Stimulated activated CD4-positive, alpha-beta T cell treated with anti-CD3 and anti-CD28 coated beads, Interleukin-15, amount 100 ng/mL, for 48 hours (primary cell): ENCODE data around the gene MB.

Experiments
- DNase-seq, 2 donors: peaks; one replicate each; pipeline ENCODE4 v3.0.0-alpha.2; 2020; ENCODE audit warnings: low read depth in 2 of 2

MB gene

DNA sequence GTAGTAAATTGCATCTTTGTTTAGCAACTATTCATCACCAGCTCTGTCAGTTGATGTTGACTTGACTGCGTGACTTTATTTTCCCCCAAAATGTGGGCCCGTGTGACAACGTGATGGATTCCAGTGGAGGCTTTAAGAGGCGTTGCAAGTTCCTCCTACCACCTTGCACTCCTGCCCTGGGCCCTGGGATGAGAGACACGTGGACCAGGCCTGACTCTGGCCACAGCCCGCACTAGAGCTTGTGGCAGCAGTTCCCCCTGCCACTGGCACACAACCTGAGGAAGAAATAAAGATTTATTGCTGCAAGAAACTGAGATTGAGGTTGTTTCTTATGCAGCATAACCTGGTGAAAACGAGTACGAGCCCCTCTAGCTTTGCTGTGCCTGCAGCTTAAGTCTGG lies 44.6 kb downstream of the MB start:
- DNase-seq, result no peak

DNA sequence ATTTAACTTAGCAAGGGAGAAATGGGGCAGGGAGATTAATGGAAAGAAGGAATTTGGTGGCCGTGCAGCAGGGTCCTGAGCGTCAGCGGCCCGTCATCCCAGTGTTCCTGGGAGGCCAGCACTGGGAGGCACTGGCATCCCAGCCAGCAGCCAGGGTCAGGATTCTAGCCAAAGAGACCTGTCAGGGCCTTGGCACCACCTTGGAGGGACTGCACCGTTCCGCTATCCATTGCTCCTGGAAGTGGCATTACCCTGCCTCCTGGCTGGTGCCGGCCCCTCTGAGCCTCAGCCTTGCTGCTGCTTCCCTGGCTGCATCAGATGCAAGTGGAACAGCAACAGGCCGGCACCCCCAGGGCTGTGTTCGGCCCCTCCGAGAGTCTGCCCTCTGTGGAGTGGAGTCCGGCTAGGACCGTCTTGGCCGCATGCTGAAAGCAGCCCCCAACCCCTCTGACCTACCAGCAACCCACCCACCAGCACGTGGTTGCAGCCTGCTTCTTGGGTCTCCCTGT lies 46.4 kb downstream of the MB start:
- DNase-seq, result no peak

DNA sequence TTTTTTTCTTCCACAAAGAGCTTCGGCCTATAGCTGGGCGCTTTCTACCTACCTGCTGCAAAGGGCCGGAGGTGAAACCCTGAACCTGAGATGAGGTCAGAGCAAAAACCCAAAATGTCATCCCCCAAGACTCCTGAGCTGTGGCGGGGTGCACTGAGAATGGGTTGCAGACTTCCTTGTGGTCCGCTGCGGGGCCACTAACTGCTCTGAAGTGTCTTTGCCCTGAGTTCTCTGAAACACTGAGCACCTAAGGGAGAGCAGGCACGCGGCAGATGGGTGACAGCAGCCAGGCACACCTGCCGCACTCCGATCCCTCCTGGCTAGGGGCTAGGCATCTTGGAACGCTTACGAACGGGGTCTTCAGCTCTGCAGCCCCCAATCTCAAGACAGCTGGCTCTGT lies 47.2 kb downstream of the MB start:
- DNase-seq, result no peak

DNA sequence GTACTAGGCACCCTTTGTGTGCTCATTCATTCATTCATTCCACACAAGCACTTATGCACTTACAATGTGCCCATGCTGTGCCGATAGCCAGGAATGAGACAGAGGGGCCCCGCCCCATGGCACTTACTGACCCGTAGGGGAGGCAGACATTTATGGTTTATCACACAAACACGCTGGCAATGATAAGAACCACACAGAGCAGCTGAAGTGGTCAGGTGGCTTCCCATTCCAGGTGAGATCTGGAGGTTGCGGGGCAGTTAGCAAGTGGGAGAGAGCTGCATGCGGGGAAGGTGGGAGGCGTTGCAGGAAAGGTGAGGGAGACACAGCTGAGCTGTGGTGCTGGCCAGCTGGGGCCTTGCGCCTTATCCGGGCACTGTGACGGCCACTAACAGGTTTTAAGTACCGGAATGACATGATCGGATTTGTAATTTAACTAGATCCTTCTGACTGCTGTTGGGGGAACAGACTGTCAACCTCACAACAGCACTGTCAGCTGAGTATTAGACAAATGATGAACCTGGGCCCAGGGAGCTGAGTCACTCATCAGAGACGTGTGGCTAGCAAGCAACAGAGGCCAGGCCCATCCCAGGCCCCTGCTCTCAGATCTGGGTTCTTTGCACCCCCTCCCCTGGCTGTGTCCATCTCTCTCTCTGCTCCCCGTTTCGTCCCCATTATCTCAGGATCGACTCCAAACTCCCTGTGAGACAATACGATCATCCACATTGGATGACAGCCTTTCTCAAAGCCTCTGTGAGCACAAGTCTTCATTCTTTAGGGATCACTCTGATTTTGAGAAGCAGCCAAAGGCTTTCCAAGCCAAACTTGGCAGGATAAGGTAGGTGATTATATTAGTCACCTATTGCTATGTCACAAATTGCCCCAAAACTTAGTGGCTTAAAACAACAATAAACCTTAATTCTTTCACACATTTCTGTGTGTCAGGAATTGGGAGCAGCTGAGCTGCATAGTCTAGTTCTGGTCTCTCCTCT lies 48.1 kb downstream of the MB start:
- no peak for DNase-seq

DNA sequence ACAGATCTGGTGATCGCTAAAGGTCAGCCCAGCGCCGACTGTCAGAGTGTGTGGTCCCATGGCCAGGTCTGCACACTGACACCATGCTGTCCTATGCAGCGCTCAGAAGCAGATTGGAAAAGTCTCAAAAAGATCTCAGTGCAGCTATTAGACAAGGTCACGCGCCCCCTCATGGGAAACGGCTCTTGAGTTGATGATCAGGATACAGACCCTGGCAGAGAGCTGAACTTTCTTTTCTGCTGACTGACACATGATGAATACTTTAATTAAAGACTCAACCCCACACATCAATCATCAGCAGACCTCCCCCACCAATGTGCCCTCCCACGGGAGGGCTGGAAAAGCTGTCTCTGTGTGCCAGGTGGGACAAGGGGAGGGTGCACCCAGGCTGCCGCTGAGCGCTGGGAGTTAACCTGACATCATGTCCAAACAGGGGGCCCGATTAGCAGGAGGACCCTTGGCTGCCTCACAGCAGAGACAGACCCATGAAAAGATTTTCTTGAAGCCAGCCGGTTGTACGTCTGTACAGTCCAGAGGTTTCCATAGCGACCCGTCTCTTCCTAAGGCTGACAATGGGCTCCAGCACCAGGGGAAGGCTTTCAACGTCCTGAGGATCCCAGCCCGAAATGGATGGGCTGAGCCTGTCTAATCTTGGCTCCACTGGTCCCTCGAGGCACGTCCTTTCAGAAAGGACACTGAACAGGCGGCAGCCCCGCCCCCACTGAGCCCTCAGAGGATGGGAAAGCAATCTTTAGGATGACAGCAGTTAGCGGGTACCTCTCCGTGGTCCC lies 49.6 kb downstream of the MB start:
- DNase-seq, result no peak

DNA sequence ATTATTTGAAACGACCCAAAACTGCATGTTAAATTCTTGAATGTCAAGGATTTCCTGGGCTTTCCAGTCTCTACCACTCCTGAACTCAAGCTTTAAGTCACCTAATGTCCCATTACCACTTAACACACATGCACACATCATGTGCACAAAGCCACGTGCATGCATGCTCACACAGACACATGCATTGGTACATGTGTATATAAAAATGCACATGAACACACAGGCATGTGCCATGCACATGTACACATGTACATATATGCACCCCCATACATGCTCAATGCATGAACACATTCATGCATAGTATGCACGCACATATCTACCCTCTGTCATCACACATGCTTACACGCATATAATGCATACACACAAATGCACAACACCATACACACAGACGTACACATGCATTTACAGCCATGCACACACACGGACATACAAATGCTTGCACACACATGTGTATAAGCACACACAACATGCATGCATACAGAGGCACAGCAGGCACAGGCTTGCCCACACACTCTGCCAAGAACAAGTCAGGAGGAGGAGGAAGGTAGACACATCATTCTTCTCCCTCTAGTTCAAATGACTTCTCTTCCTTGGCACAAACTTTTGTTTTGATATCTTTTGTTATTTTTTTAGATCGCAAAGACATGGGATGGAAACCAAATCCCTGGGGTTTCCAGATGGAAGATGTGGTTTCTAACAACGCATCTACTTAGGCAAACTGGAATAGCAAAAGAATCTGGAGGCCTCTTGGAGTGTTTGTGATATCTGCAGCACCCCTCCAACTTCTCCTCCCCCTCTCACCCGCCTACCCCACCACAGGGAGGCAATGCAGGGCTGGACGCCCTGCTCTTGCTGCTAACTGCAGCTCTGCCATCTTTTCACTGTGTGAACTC lies 51.9 kb downstream of the MB start:
- no peak for DNase-seq

DNA sequence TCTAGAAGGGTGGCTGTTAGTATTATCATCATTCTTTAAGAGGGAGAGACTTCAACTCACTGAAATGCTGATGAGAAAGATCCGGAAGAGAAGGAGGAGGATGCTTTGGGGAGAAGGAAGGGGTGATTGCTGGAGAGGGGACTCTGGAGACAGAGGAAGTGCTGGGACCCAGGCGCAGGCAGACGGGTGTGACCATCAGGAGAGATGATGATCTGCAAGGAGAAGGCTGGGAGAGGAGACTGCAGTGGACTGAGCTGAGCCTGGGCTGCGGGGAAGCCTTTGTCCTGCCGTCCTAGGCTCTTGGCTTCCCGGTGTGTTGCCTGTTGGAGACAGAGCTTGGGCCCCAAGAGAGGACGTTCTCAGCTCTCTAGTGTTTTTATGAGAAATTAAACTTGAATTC lies 53.9 kb downstream of the MB start:
- no peak for DNase-seq

DNA sequence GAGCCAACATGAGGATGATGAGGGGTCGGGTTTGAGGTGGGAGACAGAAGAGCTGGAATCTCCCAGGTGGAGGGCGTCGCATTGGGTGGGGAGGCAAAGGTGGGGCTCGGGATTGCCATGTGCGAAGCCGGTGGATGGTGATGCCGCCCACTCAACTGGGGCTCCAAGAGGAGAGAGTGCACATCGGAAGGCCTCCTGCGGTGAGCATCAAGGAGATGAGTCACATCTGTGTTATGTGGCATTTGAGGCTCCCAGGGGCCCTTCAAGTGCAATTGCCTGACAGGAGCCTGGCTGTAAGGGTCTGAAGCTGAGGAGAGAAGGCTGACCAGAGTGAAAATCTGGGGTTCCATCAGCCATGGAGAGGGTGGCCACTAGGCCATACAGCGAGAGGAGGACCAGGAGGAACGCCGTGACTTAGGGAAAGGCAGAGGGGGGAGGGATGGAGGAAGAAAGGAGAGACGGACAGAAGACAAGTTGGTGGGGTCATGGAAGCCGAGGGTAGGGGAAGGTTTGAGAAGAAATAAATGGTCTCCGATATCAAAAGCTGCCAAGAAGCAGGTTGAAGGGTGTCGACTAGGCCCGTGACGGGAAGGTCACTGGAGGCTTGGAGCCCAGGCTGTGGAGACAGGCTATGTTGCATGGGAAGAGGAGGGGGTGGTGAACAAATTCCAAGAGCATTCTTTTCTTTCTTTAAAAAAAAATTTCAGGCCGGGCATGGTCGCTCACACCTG lies 55.2 kb downstream of the MB start:
- DNase-seq, result no peak

DNA sequence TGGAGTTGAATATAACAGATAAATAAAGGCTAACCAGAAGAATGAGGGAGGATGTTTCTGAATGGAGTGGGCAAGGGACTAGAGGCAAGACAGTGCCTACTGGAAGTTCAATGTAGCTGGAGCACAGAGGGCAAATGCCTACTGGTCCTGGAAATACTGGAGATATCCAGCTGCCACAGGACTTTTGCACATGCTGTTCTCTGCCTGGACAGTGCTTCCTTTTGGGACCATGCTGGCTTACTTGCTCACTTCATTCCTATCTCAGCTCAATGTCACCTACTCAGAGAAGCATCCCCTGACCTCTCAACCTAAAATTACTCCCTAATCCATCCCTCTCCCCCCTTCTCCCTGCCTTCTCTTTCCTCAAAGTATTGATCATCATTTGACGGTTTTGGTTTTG lies 56.3 kb downstream of the MB start:
- DNase-seq, result no peak

DNA sequence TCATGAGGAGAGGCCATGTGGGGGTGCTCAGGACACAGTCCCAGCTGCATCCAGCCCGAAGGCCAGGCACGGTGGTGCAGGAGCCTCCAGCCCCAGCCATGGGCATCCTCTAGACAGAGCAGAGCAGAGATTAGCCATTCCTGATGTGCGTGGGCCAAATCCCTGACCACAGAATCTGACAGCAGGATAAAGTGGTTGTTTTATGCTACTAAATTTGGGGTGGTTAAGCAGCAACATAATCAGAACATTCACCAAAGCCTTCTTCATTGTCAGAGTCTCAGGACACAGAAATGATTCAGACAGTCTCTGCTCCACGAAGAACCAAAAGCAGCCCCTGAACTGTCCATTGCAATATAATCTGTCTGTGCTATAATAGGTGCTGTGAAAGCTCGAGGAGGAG lies 56.8 kb downstream of the MB start:
- DNase-seq, result no peak

DNA sequence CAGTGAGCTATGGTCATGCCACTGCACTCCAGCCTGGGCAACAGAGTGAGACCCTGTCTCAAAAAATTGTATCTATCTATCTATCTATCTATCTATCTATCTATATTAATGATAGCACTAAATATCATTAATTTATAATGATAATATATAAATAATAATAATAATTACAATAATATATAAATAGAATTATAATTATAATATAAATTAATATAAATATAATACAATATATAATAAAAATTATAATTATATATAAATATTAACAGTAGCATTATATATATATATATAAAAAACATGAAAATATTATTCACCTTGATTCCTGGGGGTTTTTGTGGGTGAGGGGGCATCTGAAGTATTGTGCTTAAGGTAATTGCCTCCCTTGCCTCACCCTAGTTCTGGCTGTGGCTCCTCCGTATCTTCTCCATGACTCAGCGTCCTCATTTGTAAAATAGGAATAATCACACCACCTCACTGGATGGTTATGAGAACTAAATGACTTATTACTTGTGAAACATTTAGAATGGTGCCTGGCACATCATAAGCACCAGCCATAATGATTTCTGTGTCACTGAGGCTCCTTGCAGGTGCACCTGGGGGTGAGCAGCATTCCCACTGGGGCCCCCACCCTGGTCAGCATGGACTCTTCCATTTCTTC lies 57.6 kb downstream of the MB start:
- DNase-seq, result no peak

DNA sequence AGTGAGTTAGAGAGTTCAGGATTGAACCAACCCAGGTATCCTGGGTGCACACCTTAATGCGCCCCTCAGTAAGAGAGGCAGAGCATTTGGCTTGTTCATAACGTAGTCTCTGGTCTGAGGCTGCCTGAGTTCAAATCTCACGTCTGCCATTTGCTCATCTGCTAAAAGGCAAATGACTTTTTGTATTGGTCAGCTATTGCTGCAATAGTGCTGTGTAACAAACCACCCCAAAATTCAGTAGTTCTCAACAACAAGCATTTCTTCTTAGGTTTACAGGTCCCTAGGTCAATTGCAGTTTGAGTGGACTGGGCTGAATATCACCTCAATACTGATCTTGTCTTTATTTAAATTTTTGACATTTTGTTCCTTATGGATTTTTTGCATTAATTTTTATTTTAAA lies 58.4 kb downstream of the MB start:
- DNase-seq, result no peak

DNA sequence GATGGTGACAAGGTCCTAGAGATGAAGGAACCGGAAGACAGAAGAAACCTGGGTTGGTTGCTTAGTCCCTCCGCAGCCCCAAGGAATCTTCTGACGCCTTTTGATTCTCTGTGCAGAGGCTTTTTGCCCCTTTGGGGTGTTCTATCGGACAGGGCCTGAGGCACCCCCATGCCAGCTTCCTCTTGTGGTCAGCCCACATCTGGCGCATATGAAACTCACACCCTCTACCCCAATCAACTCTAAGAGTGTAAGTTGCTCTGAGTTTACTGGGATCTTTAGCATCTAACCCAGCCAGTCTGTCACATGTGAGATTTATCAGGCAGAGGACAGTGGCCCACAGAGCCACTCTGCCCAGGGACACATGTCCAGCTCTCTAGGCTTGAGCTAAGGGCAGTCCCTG lies 59.1 kb downstream of the MB start:
- no peak for DNase-seq
